Subcutaneous abdominal adipose tissue (tissue), 5 donors: Measurements from ENCODE around the gene DHRSX.
"Not testable (repeated sequence)": the region's sequence is repeated elsewhere in the genome, so short reads cannot be mapped to it uniquely, and the experiment has no call there.

Experiments
- H3K27ac ChIP-seq: one replicate; pipeline ENCODE4 v1.7.0; 2013; ENCODE audit warnings: low read depth, mild to moderate bottlenecking, inconsistent platforms, low read length, moderate library complexity
- H3K27me3 ChIP-seq, 5 donors: one replicate each; pipeline ENCODE4 v1.7.0; 2013; ENCODE audit warnings: low read length in 5 of 5, inconsistent platforms in 1 of 5; ENCODE audit not compliant: control insufficient read depth in 5 of 5, insufficient read depth in 4 of 5
- H3K36me3 ChIP-seq, 5 donors: one replicate each; pipeline ENCODE4 v1.7.0; 2013; ENCODE audit warnings: low read length in 5 of 5; ENCODE audit not compliant: control insufficient read depth in 5 of 5, insufficient read depth in 5 of 5
- H3K4me1 ChIP-seq, 5 donors: one replicate each; pipeline ENCODE4 v1.7.0; 2013; ENCODE audit warnings: low read length in 5 of 5, mild to moderate bottlenecking in 3 of 5, moderate library complexity in 1 of 5; ENCODE audit not compliant: control insufficient read depth in 5 of 5, insufficient read depth in 5 of 5
- H3K4me3 ChIP-seq, 5 donors: one replicate each; pipeline ENCODE4 v1.7.0; 2013; ENCODE audit warnings: low read length in 5 of 5, low read depth in 1 of 5
- H3K9ac ChIP-seq, 5 donors: one replicate each; pipeline ENCODE4 v1.7.0; 2013; ENCODE audit warnings: low read length in 5 of 5, mild to moderate bottlenecking in 4 of 5, moderate library complexity in 3 of 5
- H3K9me3 ChIP-seq, 5 donors: one replicate each; pipeline ENCODE4 v1.7.0; 2013; ENCODE audit warnings: low read length in 5 of 5; ENCODE audit not compliant: control insufficient read depth in 5 of 5
- donor health status: healthy.
- donor health status: healthy.
- donor health status: healthy.
- donor health status: healthy.
- donor health status: healthy.

Gene DHRSX

GRCh38 chrX:2419418-2419817 lies 81.4 kb downstream of the DHRSX start:
- not testable (repeated sequence) for H3K9me3 ChIP-seq, H3K4me1 ChIP-seq, H3K4me3 ChIP-seq, H3K27me3 ChIP-seq, H3K27ac ChIP-seq, H3K9ac ChIP-seq
- H3K36me3 ChIP-seq = peaks cover 0 to 15% (median 8%) of the 10 kb centered on the region in 5 donors

DNA sequence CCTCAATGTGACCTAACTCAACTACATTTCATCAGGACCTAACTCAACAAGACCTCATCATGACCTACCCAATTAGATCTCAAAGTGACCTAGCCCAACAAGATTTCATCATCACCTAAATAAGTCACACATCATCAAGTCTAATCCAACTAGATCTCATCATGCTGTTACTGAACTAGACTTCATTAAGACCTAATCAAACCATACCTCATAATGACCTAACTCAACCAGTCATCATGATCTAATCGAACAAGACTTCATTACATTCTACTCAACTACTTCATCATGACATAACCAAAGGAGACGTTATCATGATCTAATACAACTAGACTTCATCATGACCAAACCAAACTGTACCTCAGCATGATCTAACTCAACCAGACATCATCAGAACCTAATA lies 82.8 kb downstream of the DHRSX start:
- no peaks in the 10 kb centered on the region for H3K27me3 ChIP-seq

DNA sequence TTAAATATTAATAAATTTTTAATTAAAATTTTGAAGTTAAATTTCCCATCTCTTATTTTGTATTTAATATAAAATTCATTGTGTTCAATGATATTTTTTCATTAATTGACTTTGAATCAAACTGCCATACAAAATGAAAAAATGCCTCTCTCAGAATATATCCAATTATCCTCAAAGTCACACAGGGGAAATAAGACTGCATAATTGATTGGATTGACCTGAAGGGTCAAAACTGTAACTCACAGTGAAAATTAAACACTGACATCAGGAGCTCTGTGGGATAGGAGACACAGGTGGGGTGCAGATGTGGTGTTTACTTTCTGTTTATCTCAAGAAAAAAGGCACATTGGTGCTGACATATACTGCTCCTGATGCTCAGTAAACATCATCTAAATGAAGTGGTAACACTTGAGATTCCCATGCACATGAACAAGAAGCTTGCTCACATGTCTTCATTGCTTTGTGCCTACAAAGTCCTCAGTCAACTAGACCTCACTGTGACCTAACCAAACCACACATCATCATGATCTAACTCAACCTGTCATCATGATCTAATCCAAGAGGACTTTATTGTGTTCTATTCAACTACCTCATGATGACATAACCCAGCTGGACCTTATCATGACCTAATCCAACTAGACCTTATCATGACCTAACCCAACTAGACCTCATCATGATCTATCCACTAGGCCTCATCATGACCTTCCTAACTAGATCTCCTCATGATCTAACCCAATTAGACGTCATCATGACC lies 83.7 kb downstream of the DHRSX start:
- Histone ChIP-seq H3K9ac (no peak overlapping the region), H3K27me3 (no peaks in the 10 kb centered on the region), H3K4me1 (no peaks in the 10 kb centered on the region), H3K27ac (no peak overlapping the region), H3K9me3 (peaks cover 0 to 4% (median 0%) of the 10 kb centered on the region in 5 donors), H3K4me3 (no peak overlapping the region), H3K36me3 (peaks cover 0 to 8% (median 5%) of the 10 kb centered on the region in 5 donors)

More for the DNA sequence above, 82.8 kb downstream of the DHRSX start:
- Histone ChIP-seq H3K9ac (no peak overlapping the region), H3K36me3 (peaks cover 0 to 9% (median 5%) of the 10 kb centered on the region in 5 donors), H3K27ac (no peak overlapping the region), H3K4me1 (no peaks in the 10 kb centered on the region), H3K4me3 (no peak overlapping the region), H3K9me3 (peaks cover 0 to 4% (median 0%) of the 10 kb centered on the region in 5 donors)

GRCh38 chrX:2414384-2414783 lies 86.4 kb downstream of the DHRSX start:
- Histone ChIP-seq H3K9me3 (peaks cover 0 to 4% (median 0%) of the 10 kb centered on the region in 5 donors), H3K4me3 (no peak overlapping the region), H3K36me3 (peaks cover 0 to 9% (median 0%) of the 10 kb centered on the region in 5 donors), H3K9ac (no peak overlapping the region), H3K27me3 (no peaks in the 10 kb centered on the region), H3K4me1 (no peaks in the 10 kb centered on the region), H3K27ac (no peak overlapping the region)

GRCh38 chrX:2413969-2414368 lies 86.8 kb downstream of the DHRSX start:
- no peaks in the 10 kb centered on the region for H3K4me1 ChIP-seq
- H3K9me3 ChIP-seq = peaks cover 0 to 4% (median 0%) of the 10 kb centered on the region in 5 donors
- H3K4me3 ChIP-seq = no peak overlapping the region
- no peak overlapping the region for H3K9ac ChIP-seq
- no peaks in the 10 kb centered on the region for H3K27me3 ChIP-seq
- H3K27ac ChIP-seq = no peak overlapping the region
- peaks cover 0 to 9% (median 0%) of the 10 kb centered on the region in 5 donors for H3K36me3 ChIP-seq

- H3K9ac ChIP-seq = no peak overlapping the region
- H3K27ac ChIP-seq = no peak overlapping the region
- H3K27me3 ChIP-seq = no peaks in the 10 kb centered on the region
- no peaks in the 10 kb centered on the region for H3K4me1 ChIP-seq
- H3K36me3 ChIP-seq = peaks cover 0 to 20% (median 7%) of the 10 kb centered on the region in 5 donors
- peaks cover 0 to 5% (median 2%) of the 10 kb centered on the region in 5 donors for H3K9me3 ChIP-seq
- H3K4me3 ChIP-seq = no peak overlapping the region
Observed at GRCh38 chrX:2412131-2412530, 88.6 kb downstream of the DHRSX start.

DNA sequence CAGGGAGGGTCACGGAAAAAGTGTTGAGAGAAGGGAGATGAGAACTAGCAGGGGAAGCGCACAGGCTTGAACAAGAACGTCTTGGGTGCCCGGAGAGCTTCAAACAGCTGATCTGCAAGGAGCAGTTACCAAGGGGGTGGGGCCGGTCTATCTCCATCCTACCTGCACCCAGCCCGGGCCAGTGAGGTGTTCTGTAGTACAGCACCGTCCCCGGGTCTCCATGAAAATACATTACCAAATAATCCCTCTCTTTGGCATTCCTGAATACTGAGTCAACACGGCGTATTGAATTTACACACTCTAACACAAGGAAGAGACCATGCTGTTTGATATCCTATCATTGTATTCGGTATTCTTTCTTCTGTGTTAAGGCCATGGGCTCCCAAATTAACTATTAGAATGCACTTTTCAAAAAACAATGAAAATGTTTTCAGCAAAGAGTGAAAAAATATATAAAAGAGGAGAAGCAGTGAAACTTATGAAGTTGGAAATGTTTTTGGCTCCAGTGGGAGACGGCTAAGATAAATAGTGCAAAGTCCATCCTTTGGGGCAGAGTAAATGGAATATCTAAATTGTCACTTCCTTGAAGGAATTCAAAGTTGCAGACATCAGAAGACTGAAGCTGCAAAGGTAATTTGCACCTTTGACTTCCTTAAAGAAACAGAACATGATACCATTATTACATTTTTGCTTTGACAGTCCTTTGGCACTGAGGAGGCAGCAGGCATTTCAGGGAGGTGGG lies 90.3 kb downstream of the DHRSX start:
- Histone ChIP-seq H3K4me1 (no peaks in the 10 kb centered on the region), H3K9ac (no peak overlapping the region), H3K27me3 (no peaks in the 10 kb centered on the region), H3K27ac (no peak overlapping the region), H3K9me3 (peaks cover 2 to 9% (median 6%) of the 10 kb centered on the region in 5 donors), H3K36me3 (peaks cover 3 to 27% (median 10%) of the 10 kb centered on the region in 5 donors), H3K4me3 (no peak overlapping the region)

- no peaks in the 10 kb centered on the region for H3K27me3 ChIP-seq
- no peak overlapping the region for H3K27ac ChIP-seq
- peaks cover 0 to 2% (median 0%) of the 10 kb centered on the region in 5 donors for H3K4me1 ChIP-seq
- H3K9ac ChIP-seq = no peak overlapping the region
- H3K4me3 ChIP-seq = no peak overlapping the region
- peaks cover 3 to 29% (median 10%) of the 10 kb centered on the region in 5 donors for H3K36me3 ChIP-seq
- peaks cover 2 to 9% (median 6%) of the 10 kb centered on the region in 5 donors for H3K9me3 ChIP-seq
Observed at GRCh38 chrX:2409796-2410195, 91.0 kb downstream of the DHRSX start.

GRCh38 chrX:2408856-2409255 lies 91.9 kb downstream of the DHRSX start:
- Histone ChIP-seq H3K9ac (no peak overlapping the region), H3K4me1 (peaks cover 0 to 4% (median 0%) of the 10 kb centered on the region in 5 donors), H3K4me3 (no peak overlapping the region), H3K27me3 (no peaks in the 10 kb centered on the region), H3K27ac (no peak overlapping the region), H3K36me3 (peaks cover 3 to 29% (median 10%) of the 10 kb centered on the region in 5 donors), H3K9me3 (peaks cover 2 to 9% (median 6%) of the 10 kb centered on the region in 5 donors)
